ENCODE measurements around the gene BCL11B.

BCL11B gene

GRCh38 chr14:99284254-99285004, 12.4 kb upstream of the BCL11B start:
- no peak for DNase-seq

- no peak for DNase-seq
Observed at GRCh38 chr14:99282261-99283050, 10.5 kb upstream of the BCL11B start.

- DNase-seq = no peak
Observed at GRCh38 chr14:99281396-99281795, 9.4 kb upstream of the BCL11B start.

GRCh38 chr14:99280852-99281251, 8.9 kb upstream of the BCL11B start:
- DNase-seq = no peak

- DNase-seq = no peak
Observed at GRCh38 chr14:99280066-99280731, 8.2 kb upstream of the BCL11B start.

- DNase-seq = no peak
Observed at GRCh38 chr14:99278836-99279235, 6.8 kb upstream of the BCL11B start.

- DNase-seq = no peak
Observed at GRCh38 chr14:99277530-99277929, 5.5 kb upstream of the BCL11B start.

GRCh38 chr14:99276482-99276881, 4.5 kb upstream of the BCL11B start:
- no peak for DNase-seq

GRCh38 chr14:99275222-99275584, 3.2 kb upstream of the BCL11B start:
- no peak for DNase-seq

- DNase-seq = peak; percentile 73
Observed at GRCh38 chr14:99274346-99275221, 2.6 kb upstream of the BCL11B start.

GRCh38 chr14:99273766-99274345, 1.9 kb upstream of the BCL11B start:
- DNase-seq = no peak

- no peak for DNase-seq
Observed at GRCh38 chr14:99272899-99273765, 1.1 kb upstream of the BCL11B start.

- no peak for DNase-seq
Observed at GRCh38 chr14:99272632-99272898, 568 bp upstream of the BCL11B start.

GRCh38 chr14:99271221-99271941, 616 bp downstream of the BCL11B start:
- DNase-seq = no peak

GRCh38 chr14:99270458-99271220, 1.4 kb downstream of the BCL11B start:
- no peak for DNase-seq

GRCh38 chr14:99268810-99269707, 2.9 kb downstream of the BCL11B start:
- DNase-seq = no peak

GRCh38 chr14:99267837-99268781, 3.9 kb downstream of the BCL11B start:
- no peak for DNase-seq

- no peak for DNase-seq
Observed at GRCh38 chr14:99267381-99267780, 4.6 kb downstream of the BCL11B start.
